Activated CD4-positive, alpha-beta memory T cell treated with anti-CD3 and anti-CD28 coated beads for 36 hours (primary cell): ENCODE measurements around the gene ZNF227. TPM values are rescaled to one million over a fixed set of nuclear protein-coding genes. Genes with fewer than 3 reads are reported as not detected.
"Not testable (repeated sequence)": the region's sequence is repeated elsewhere in the genome, so short reads cannot be mapped to it uniquely, and the experiment has no call there.

ENCODE experiments used
- CTCF ChIA-PET: fragments of 350-600 bp; sonication (Branson Sonifier 250); formaldehyde crosslinking; loops from one replicate; lab custom pipeline; 2021; ENCODE audit warnings: antibody characterized with exemption, inconsistent platforms; lab: Charles Lee
- POLR2A ChIA-PET: fragments of 350-600 bp; sonication (Branson Sonifier 250); formaldehyde crosslinking; loops from one replicate; lab custom pipeline; 2021; ENCODE audit warnings: antibody characterized with exemption; lab: Charles Lee
- DNase-seq: peaks from one replicate; pipeline ENCODE4 v3.0.0-alpha.2; 2020
- H3K27ac Mint-ChIP-seq: one replicate; pipeline ENCODE4 v1.8.0; 2021; ENCODE audit warnings: mixed read lengths
- H3K27me3 Mint-ChIP-seq: one replicate; pipeline ENCODE4 v1.8.0; 2021; ENCODE audit warnings: mixed read lengths
- H3K36me3 Mint-ChIP-seq: one replicate; pipeline ENCODE4 v1.8.0; 2021; ENCODE audit warnings: mixed read lengths
- H3K4me1 Mint-ChIP-seq: one replicate; pipeline ENCODE4 v1.8.0; 2021; ENCODE audit warnings: low read depth, mixed read lengths
- H3K4me3 Mint-ChIP-seq: one replicate; pipeline ENCODE4 v1.8.0; 2021; ENCODE audit warnings: mild to moderate bottlenecking, mixed read lengths
- H3K9me3 Mint-ChIP-seq: one replicate; pipeline ENCODE4 v1.8.0; 2021; ENCODE audit warnings: mixed read lengths
- intact Hi-C: fragments of 100-400 bp; cut with micrococcal nuclease; formaldehyde crosslinking; loops from one replicate; pipeline ENCODE4 v1.15.1; 2023
- total RNA-seq, 2 experiments: library from RNA; stranded (reverse); gene quantifications; one replicate each; pipeline ENCODE4 v1.2.3, GENCODE V29; 2021

The ZNF227 gene
- 10 to 100 TPM; 13.5 TPM for total RNA-seq

GRCh38 chr19:44212250-44212865 lies at the start of gene ZNF227:
Gene ZNF227, plus strand, starts transcription at chr19:44212532. Its CDS starts 5,261 bp downstream, at chr19:44217793.
- Mint-ChIP-seq H3K9me3 (peaks cover 13% of the 10 kb centered on the region), H3K27me3 (no peaks in the 10 kb centered on the region), H3K4me3 (peak within 1 kb of the TSS; percentile 91), H3K36me3 (peaks cover 33% of the 10 kb centered on the region), H3K27ac (peak within 1 kb of the TSS; percentile 88), H3K4me1 (peaks cover 23% of the 10 kb centered on the region)
- intact Hi-C loops = loop anchor here (1.0 to 5.0 kb wide), 7 partner anchors 48 to 290 kb away; partner anchors contain the start of genes ZNF180, ZNF225, ZNF226 and ZNF230
- ChIA-PET CTCF (interaction anchor here (0.7 kb wide), 1 partner anchor 436 kb away, joined by 3 read pairs; no protein-coding TSS in a partner anchor), POLR2A (interaction anchor here (0.7 to 1.0 kb wide), 3 partner anchors 47 to 92 kb away, joined by 3 to 5 read pairs (median 4); partner anchors contain the start of genes ZNF226 and ZNF235)
- DNase-seq = peak; percentile 89

- Mint-ChIP-seq H3K9me3 (peaks cover 67% of the 10 kb centered on the region), H3K27me3 (no peaks in the 10 kb centered on the region), H3K4me1 (peaks cover 24% of the 10 kb centered on the region), H3K4me3 (no peak overlapping the region), H3K27ac (no peak overlapping the region), H3K36me3 (peaks cover 33% of the 10 kb centered on the region)
- CTCF ChIA-PET = no interaction called here
- DNase-seq = no peak
- intact Hi-C loops = loop anchor here (1.0 to 2.0 kb wide), 2 partner anchors 49 to 50 kb away; partner anchors contain the start of genes ZNF225 and ZNF227
- POLR2A ChIA-PET = no interaction called here
Observed at GRCh38 chr19:44163789-44164188, 48.5 kb upstream of the ZNF227 start.

GRCh38 chr19:44164327-44164672 lies 48.0 kb upstream of the ZNF227 start:
- intact Hi-C loops = loop anchor here (1.0 to 2.0 kb wide), 2 partner anchors 49 to 51 kb away; partner anchors contain the start of genes ZNF225 and ZNF227
- Mint-ChIP-seq H3K4me1 (peaks cover 24% of the 10 kb centered on the region), H3K9me3 (peaks cover 67% of the 10 kb centered on the region), H3K36me3 (peaks cover 35% of the 10 kb centered on the region), H3K27me3 (no peaks in the 10 kb centered on the region), H3K27ac (peak overlapping the region; percentile 97), H3K4me3 (peak overlapping the region; percentile 97)
- no peak for DNase-seq
- CTCF ChIA-PET = interaction anchor here (1.1 kb wide), 1 partner anchor 43 kb away, joined by 4 read pairs; no protein-coding TSS in a partner anchor
- POLR2A ChIA-PET = interaction anchor here (0.9 to 1.4 kb wide), 4 partner anchors 22 to 140 kb away, joined by 3 to 6 read pairs (median 4); partner anchors contain the start of genes ZNF227 and ZNF235

GRCh38 chr19:44164673-44165512 lies 47.4 kb upstream of the ZNF227 start, which contains the start of gene ZNF226:
Gene ZNF226, plus strand, starts transcription at chr19:44165100. Its CDS starts 4,981 bp downstream, at chr19:44170081.
- no peaks in the 10 kb centered on the region for H3K27me3 Mint-ChIP-seq
- H3K27ac Mint-ChIP-seq = peak within 1 kb of the TSS; percentile 97
- POLR2A ChIA-PET = interaction anchor here (0.9 to 1.4 kb wide), 4 partner anchors 23 to 139 kb away, joined by 3 to 6 read pairs (median 4); partner anchors contain the start of genes ZNF227 and ZNF235
- CTCF ChIA-PET = interaction anchor here (1.1 kb wide), 1 partner anchor 42 kb away, joined by 4 read pairs; no protein-coding TSS in a partner anchor
- H3K9me3 Mint-ChIP-seq = peaks cover 69% of the 10 kb centered on the region
- peak; percentile 89 for DNase-seq
- peak within 1 kb of the TSS; percentile 97 for H3K4me3 Mint-ChIP-seq
- intact Hi-C loops = loop anchor here (1.0 to 5.0 kb wide), 6 partner anchors 23 to 335 kb away; partner anchors contain the start of genes ZNF180, ZNF222, ZNF225 and ZNF227
- peaks cover 39% of the 10 kb centered on the region for H3K36me3 Mint-ChIP-seq
- H3K4me1 Mint-ChIP-seq = peaks cover 24% of the 10 kb centered on the region

- H3K27me3 Mint-ChIP-seq, CTCF ChIA-PET, DNase-seq, H3K4me3 Mint-ChIP-seq, H3K27ac Mint-ChIP-seq, intact Hi-C loops, POLR2A ChIA-PET: not testable (repeated sequence)
- H3K9me3 Mint-ChIP-seq = peaks cover 77% of the 10 kb centered on the region
- peaks cover 89% of the 10 kb centered on the region for H3K36me3 Mint-ChIP-seq
- peaks cover 18% of the 10 kb centered on the region for H3K4me1 Mint-ChIP-seq
Observed at GRCh38 chr19:44170660-44171059, 41.7 kb upstream of the ZNF227 start.

GRCh38 chr19:44176590-44176989 lies 35.7 kb upstream of the ZNF227 start:
- H3K36me3 Mint-ChIP-seq = peaks cover 75% of the 10 kb centered on the region
- ChIA-PET CTCF (no interaction called here), POLR2A (no interaction called here)
- no peak overlapping the region for H3K4me3 Mint-ChIP-seq
- no peaks in the 10 kb centered on the region for H3K4me1 Mint-ChIP-seq
- H3K27ac Mint-ChIP-seq = no peak overlapping the region
- DNase-seq = no peak
- intact Hi-C loops = no loop called here
- H3K9me3 Mint-ChIP-seq = peaks cover 93% of the 10 kb centered on the region
- H3K27me3 Mint-ChIP-seq = no peaks in the 10 kb centered on the region

- peaks cover 88% of the 10 kb centered on the region for H3K9me3 Mint-ChIP-seq
- no peak for DNase-seq
- H3K36me3 Mint-ChIP-seq = peaks cover 51% of the 10 kb centered on the region
- intact Hi-C loops = no loop called here
- ChIA-PET CTCF (no interaction called here), POLR2A (no interaction called here)
- H3K27ac Mint-ChIP-seq = no peak overlapping the region
- H3K27me3 Mint-ChIP-seq = no peaks in the 10 kb centered on the region
- no peaks in the 10 kb centered on the region for H3K4me1 Mint-ChIP-seq
- no peak overlapping the region for H3K4me3 Mint-ChIP-seq
Observed at GRCh38 chr19:44180968-44181367, 31.4 kb upstream of the ZNF227 start.

GRCh38 chr19:44182145-44182544 lies 30.2 kb upstream of the ZNF227 start:
- Mint-ChIP-seq H3K27me3 (no peaks in the 10 kb centered on the region), H3K4me1 (no peaks in the 10 kb centered on the region), H3K36me3 (peaks cover 43% of the 10 kb centered on the region), H3K27ac (no peak overlapping the region), H3K4me3 (no peak overlapping the region), H3K9me3 (peaks cover 87% of the 10 kb centered on the region)
- intact Hi-C loops = no loop called here
- ChIA-PET CTCF (no interaction called here), POLR2A (no interaction called here)
- no peak for DNase-seq

- ChIA-PET POLR2A (no interaction called here), CTCF (no interaction called here)
- H3K4me3 Mint-ChIP-seq = no peak overlapping the region
- intact Hi-C loops = no loop called here
- no peak overlapping the region for H3K27ac Mint-ChIP-seq
- H3K9me3 Mint-ChIP-seq = peaks cover 60% of the 10 kb centered on the region
- peaks cover 35% of the 10 kb centered on the region for H3K36me3 Mint-ChIP-seq
- H3K4me1 Mint-ChIP-seq = no peaks in the 10 kb centered on the region
- H3K27me3 Mint-ChIP-seq = no peaks in the 10 kb centered on the region
- DNase-seq = no peak
Observed at GRCh38 chr19:44190020-44190419, 22.3 kb upstream of the ZNF227 start.

- Mint-ChIP-seq H3K27me3 (no peaks in the 10 kb centered on the region), H3K27ac (no peak overlapping the region), H3K4me1 (no peaks in the 10 kb centered on the region), H3K36me3 (peaks cover 35% of the 10 kb centered on the region), H3K4me3 (no peak overlapping the region), H3K9me3 (peaks cover 61% of the 10 kb centered on the region)
- DNase-seq = no peak
- intact Hi-C loops = no loop called here
- ChIA-PET POLR2A (no interaction called here), CTCF (no interaction called here)
Observed at GRCh38 chr19:44192127-44192526, 20.2 kb upstream of the ZNF227 start.

- ChIA-PET POLR2A (no interaction called here), CTCF (no interaction called here)
- peaks cover 50% of the 10 kb centered on the region for H3K9me3 Mint-ChIP-seq
Observed at GRCh38 chr19:44196772-44197171, 15.6 kb upstream of the ZNF227 start.

GRCh38 chr19:44202470-44202869 lies 9.9 kb upstream of the ZNF227 start:
- ChIA-PET CTCF (no interaction called here), POLR2A (no interaction called here)
- Mint-ChIP-seq H3K4me1 (peaks cover 5% of the 10 kb centered on the region), H3K9me3 (peaks cover 33% of the 10 kb centered on the region), H3K27ac (no peak overlapping the region), H3K27me3 (peaks cover 6% of the 10 kb centered on the region), H3K4me3 (no peak overlapping the region), H3K36me3 (peaks cover 24% of the 10 kb centered on the region)
- intact Hi-C loops = no loop called here
- no peak for DNase-seq

More at GRCh38 chr19:44196772-44197171, 15.6 kb upstream of the ZNF227 start:
- no peaks in the 10 kb centered on the region for H3K4me1 Mint-ChIP-seq
- H3K27me3 Mint-ChIP-seq = no peaks in the 10 kb centered on the region
- intact Hi-C loops = no loop called here
- H3K36me3 Mint-ChIP-seq = peaks cover 19% of the 10 kb centered on the region
- no peak overlapping the region for H3K4me3 Mint-ChIP-seq
- no peak overlapping the region for H3K27ac Mint-ChIP-seq
- DNase-seq = no peak
